OCI-M2 (cell line): ENCODE data around the gene CDH1.

Experiments used
- DNase-seq: peaks from one replicate; lab custom pipeline; 2025; ENCODE audit not compliant: unreplicated experiment; lab: John Stamatoyannopoulos, UW

Gene CDH1

GRCh38 chr16:68760671-68761275 is 23.7 kb downstream of the CDH1 start:
- no peak for DNase-seq

- no peak for DNase-seq
Observed at GRCh38 chr16:68762996-68763756, 26.1 kb downstream of the CDH1 start.

- DNase-seq: no peak
Observed at GRCh38 chr16:68764862-68765261, 27.8 kb downstream of the CDH1 start.

GRCh38 chr16:68767581-68767980 is 30.5 kb downstream of the CDH1 start:
- DNase-seq: no peak

GRCh38 chr16:68768175-68768574 is 31.1 kb downstream of the CDH1 start:
- no peak for DNase-seq

GRCh38 chr16:68768771-68769170 is 31.7 kb downstream of the CDH1 start:
- no peak for DNase-seq

GRCh38 chr16:68770671-68771070 is 33.6 kb downstream of the CDH1 start:
- no peak for DNase-seq

- DNase-seq: peak; percentile 20
Observed at GRCh38 chr16:68772030-68772681, 35.1 kb downstream of the CDH1 start.

GRCh38 chr16:68772871-68773270 is 35.8 kb downstream of the CDH1 start:
- no peak for DNase-seq

GRCh38 chr16:68774982-68775634 is 38.0 kb downstream of the CDH1 start:
- DNase-seq: no peak

GRCh38 chr16:68776821-68777485 is 39.9 kb downstream of the CDH1 start:
- no peak for DNase-seq

GRCh38 chr16:68778551-68779231 is 41.6 kb downstream of the CDH1 start:
- no peak for DNase-seq

GRCh38 chr16:68779891-68780290 is 42.8 kb downstream of the CDH1 start:
- no peak for DNase-seq

GRCh38 chr16:68781784-68782183 is 44.7 kb downstream of the CDH1 start:
- DNase-seq: no peak

GRCh38 chr16:68782198-68783174 is 45.4 kb downstream of the CDH1 start:
- DNase-seq: no peak

GRCh38 chr16:68784226-68784625 is 47.1 kb downstream of the CDH1 start:
- no peak for DNase-seq

GRCh38 chr16:68784721-68785120 is 47.6 kb downstream of the CDH1 start:
- DNase-seq: no peak

GRCh38 chr16:68785715-68786114 is 48.6 kb downstream of the CDH1 start:
- DNase-seq: no peak

- DNase-seq: no peak
Observed at GRCh38 chr16:68786685-68787418, 49.8 kb downstream of the CDH1 start.
